IMR-90 (cell line): ENCODE results near the gene ACTRT2. TPM values are rescaled to one million over a fixed set of nuclear protein-coding genes. Genes with fewer than 3 reads are reported as not detected.

Experiments
- ATAC-seq: fragments of 200-7000 bp; cut with Tn5 transposase; 2 replicates; pipeline ENCODE4 v1.9.1; 2020; ENCODE audit warnings: low read depth, mild to moderate bottlenecking, moderate library complexity
- BruUV-seq: library from RNA; stranded (reverse); fragments of 400-500 nt; replicated peaks from 2 replicates; lab custom pipeline; 2021; lab: Mats Ljungman, UMichigan
- CTCF ChIA-PET: fragments of 300-600 bp; formaldehyde crosslinking; extraction: SDS; loops from one replicate; lab custom pipeline; 2021; ENCODE audit warnings: antibody characterized with exemption; lab: Yijun Ruan, JAX
- POLR2A ChIA-PET: fragments of 300-600 bp; sonication (Branson Sonifier 250); formaldehyde crosslinking; loops from one replicate; lab custom pipeline; 2022; ENCODE audit warnings: antibody characterized with exemption; ENCODE audit not compliant: unreplicated experiment; lab: Charles Lee
- DNase-seq: peaks from one replicate; pipeline ENCODE4 v3.0.0; 2013
- H2AFZ ChIP-seq: replicated peaks from 2 replicates; pipeline ENCODE3; 2013; ENCODE audit warnings: low read length, mild to moderate bottlenecking; ENCODE audit not compliant: poor library complexity
- H2AK5ac ChIP-seq: 2 replicates; pipeline ENCODE4 v1.6.1; 2013; ENCODE audit warnings: low read depth, low read length, inconsistent platforms
- H2AK9ac ChIP-seq: replicated peaks from 2 replicates; pipeline ENCODE3; 2013; ENCODE audit warnings: mild to moderate bottlenecking, low read depth, low read length, moderate library complexity; ENCODE audit not compliant: poor library complexity
- H2BK120ac ChIP-seq: 2 replicates; pipeline ENCODE4 v1.6.1; 2013; ENCODE audit warnings: low read depth, low read length, inconsistent platforms
- H2BK15ac ChIP-seq: 3 replicates; pipeline ENCODE4 v1.6.1; 2013; ENCODE audit warnings: low read depth, low read length, inconsistent platforms
- H2BK20ac ChIP-seq: 2 replicates; pipeline ENCODE4 v1.6.1; 2013; ENCODE audit warnings: low read depth, mild to moderate bottlenecking, inconsistent platforms, low read length, moderate library complexity
- H2BK5ac ChIP-seq: 2 replicates; pipeline ENCODE4 v1.6.1; 2013; ENCODE audit warnings: mild to moderate bottlenecking, low read depth, low read length, inconsistent platforms; ENCODE audit not compliant: poor library complexity, severe bottlenecking
- H3K14ac ChIP-seq: replicated peaks from 2 replicates; pipeline ENCODE4 v1.6.1; 2013; ENCODE audit warnings: low read depth, low read length, inconsistent platforms
- H3K18ac ChIP-seq: 2 replicates; pipeline ENCODE4 v1.6.1; 2013; ENCODE audit warnings: low read depth, low read length, control low read depth
- H3K23ac ChIP-seq: 2 replicates; pipeline ENCODE4 v1.6.1; 2013; ENCODE audit warnings: low read depth, low read length, inconsistent platforms
- H3K27ac ChIP-seq: 2 replicates; pipeline ENCODE4 v1.5.1; 2013; ENCODE audit warnings: mild to moderate bottlenecking, control low read depth, low read length; ENCODE audit not compliant: insufficient read depth
- H3K27me3 ChIP-seq: 2 replicates; pipeline ENCODE4 v1.6.1; 2013; ENCODE audit warnings: low read length; ENCODE audit not compliant: control insufficient read depth, insufficient read depth
- H3K36me3 ChIP-seq: 2 replicates; pipeline ENCODE4 v1.6.1; 2013; ENCODE audit warnings: low read length, mixed read lengths; ENCODE audit not compliant: control insufficient read depth, insufficient read depth
- H3K4ac ChIP-seq: 2 replicates; pipeline ENCODE4 v1.6.1; 2013; ENCODE audit warnings: low read depth, low read length, inconsistent platforms
- H3K4me1 ChIP-seq: 2 replicates; pipeline ENCODE4 v1.6.1; 2013; ENCODE audit warnings: low read length, mixed read lengths; ENCODE audit not compliant: control insufficient read depth, insufficient read depth
- H3K4me2 ChIP-seq: 2 replicates; pipeline ENCODE4 v1.6.1; 2013; ENCODE audit warnings: low read depth, mild to moderate bottlenecking, control low read depth, low read length, moderate library complexity
- H3K4me3 ChIP-seq: 2 replicates; pipeline ENCODE4 v1.5.1; 2013; ENCODE audit warnings: low read depth, mild to moderate bottlenecking, control low read depth, low read length, moderate library complexity; ENCODE audit not compliant: insufficient read depth
- H3K56ac ChIP-seq: 2 replicates; pipeline ENCODE4 v1.6.1; 2013; ENCODE audit warnings: low read length, inconsistent platforms; ENCODE audit not compliant: insufficient read depth; ENCODE audit errors: extremely low read depth
- H3K79me1 ChIP-seq, 2 experiments: 2 replicates each; pipeline ENCODE4 v1.6.1; 2013; ENCODE audit warnings: low read length in 2 of 2, inconsistent platforms in 1 of 2, low read depth in 1 of 2
- H3K9ac ChIP-seq: 2 replicates; pipeline ENCODE4 v1.6.1; 2013; ENCODE audit warnings: low read depth, low read length, control low read depth
- H3K9me1 ChIP-seq: 2 replicates; pipeline ENCODE4 v1.6.1; 2013; ENCODE audit warnings: low read length, inconsistent platforms; ENCODE audit not compliant: insufficient read depth
- H3K9me3 ChIP-seq: 2 replicates; pipeline ENCODE4 v1.6.1; 2013; ENCODE audit warnings: low read length; ENCODE audit not compliant: control insufficient read depth, insufficient read depth
- H4K20me1 ChIP-seq: 2 replicates; pipeline ENCODE4 v1.6.1; 2013; ENCODE audit warnings: low read length, inconsistent platforms; ENCODE audit not compliant: insufficient read depth
- H4K5ac ChIP-seq: 2 replicates; pipeline ENCODE4 v1.6.1; 2013; ENCODE audit warnings: mild to moderate bottlenecking, low read depth, low read length, control low read depth
- H4K8ac ChIP-seq, 2 experiments: 2 replicates each; pipeline ENCODE4 v1.6.1; 2013; ENCODE audit warnings: low read depth in 2 of 2, low read length in 2 of 2, control low read depth in 1 of 2, inconsistent platforms in 1 of 2
- H4K91ac ChIP-seq: 2 replicates; pipeline ENCODE4 v1.6.1; 2013; ENCODE audit warnings: low read depth, low read length, inconsistent platforms; ENCODE audit not compliant: insufficient read depth
- CEBPB ChIP-seq: IDR thresholded peaks from 2 replicates; pipeline ENCODE4 v1.6.1; 2012; ENCODE audit warnings: low read depth, low read length, improper control_type of control experiment
- ELK1 ChIP-seq: fragments of 150-350 bp; IDR thresholded peaks from 2 replicates; pipeline ENCODE4 v1.6.1; 2016; ENCODE audit warnings: low read depth, mild to moderate bottlenecking, low read length, moderate library complexity, borderline replicate concordance
- MAZ ChIP-seq: IDR thresholded peaks from 2 replicates; pipeline ENCODE4 v1.6.1; 2012; ENCODE audit warnings: low read depth, mild to moderate bottlenecking, low read length, improper control_type of control experiment, moderate library complexity, borderline replicate concordance
- NFE2L2 ChIP-seq: fragments of 150-350 bp; IDR thresholded peaks from 2 replicates; pipeline ENCODE4 v1.6.1; 2016; ENCODE audit warnings: low read depth, mild to moderate bottlenecking, low read length
- RFX5 ChIP-seq: IDR thresholded peaks from 2 replicates; pipeline ENCODE4 v1.8.0; 2012; ENCODE audit warnings: low read depth, mild to moderate bottlenecking, low read length, moderate library complexity
- USF2 ChIP-seq: fragments of 150-350 bp; IDR thresholded peaks from 2 replicates; pipeline ENCODE4 v1.6.1; 2017; ENCODE audit warnings: mild to moderate bottlenecking, antibody characterized with exemption, low read length, low read depth
- WGBS, 2 experiments: methylation state at CpG; one replicate each; pipeline versions ENCODE4 v1.1.5 to v1.1.7; 2013; ENCODE audit warnings: missing lambda C conversion rate in 2 of 2; ENCODE audit not compliant: insufficient read length in 1 of 2; ENCODE audit errors: extremely low coverage in 2 of 2; 5-methylcytosine and 5-hydroxymethylcytosine counted together
- dilution Hi-C: fragments of 300-500 bp; cut with HindIII; formaldehyde crosslinking; loops from one replicate; pipeline ENCODE4 v1.14.3; 2018; ENCODE audit warnings: low sequenced_read_pairs; ENCODE audit not compliant: unreplicated experiment
- in situ Hi-C: fragments of 300-500 bp; cut with MboI; formaldehyde crosslinking; loops from 3 replicates; pipeline ENCODE4 v1.14.3; 2019; ENCODE audit warnings: low sequenced_read_pairs, inconsistent platforms, mixed read lengths
- intact Hi-C: fragments of 100-400 bp; cut with micrococcal nuclease; formaldehyde crosslinking; loops from 2 replicates; pipeline ENCODE4 v1.10.0; 2022
- polyA plus RNA-seq, 3 experiments: library from polyadenylated mRNA; depleted of rRNA; stranded (reverse); fragments of >200 nt; gene quantifications; 2 replicates each; pipeline ENCODE4 v1.2.3, GENCODE V29; 2012; ENCODE audit warnings: low replicate concordance in 1 of 3
- total RNA-seq: library from RNA; depleted of rRNA; stranded (reverse); fragments of >200 nt; gene quantifications from 2 replicates; pipeline ENCODE4 v1.2.3, GENCODE V29; 2012

ACTRT2 gene
- total and polyA plus RNA-seq, 2 of the 4 experiments (the other 2 are of a cell fraction), result not detected

GRCh38 chr1:3022976-3023375 is 1.7 kb downstream of the ACTRT2 start:
- CTCF ChIA-PET, result no interaction called here
- Histone ChIP-seq H4K8ac (no peak overlapping the region), H2BK15ac (no peak overlapping the region), H3K9ac (no peak overlapping the region), H3K9me3 (peaks cover 61% of the 10 kb centered on the region), H3K4ac (no peak overlapping the region), H4K91ac (no peak overlapping the region), H2BK20ac (no peak overlapping the region), H2AFZ (no peak overlapping the region), H4K20me1 (no peaks in the 10 kb centered on the region), H3K23ac (no peak overlapping the region), H3K4me1 (no peaks in the 10 kb centered on the region), H2BK5ac (no peak overlapping the region), H4K5ac (no peak overlapping the region), H3K79me1 (no peaks in the 10 kb centered on the region), H3K4me2 (no peak overlapping the region), H2BK120ac (no peak overlapping the region), H3K56ac (no peak overlapping the region), H3K4me3 (no peak overlapping the region), H3K14ac (no peak overlapping the region), H3K9me1 (no peaks in the 10 kb centered on the region), H2AK9ac (no peak overlapping the region), H3K27me3 (no peaks in the 10 kb centered on the region), H3K36me3 (no peaks in the 10 kb centered on the region), H2AK5ac (no peak overlapping the region), H3K18ac (no peak overlapping the region), H3K27ac (no peak overlapping the region)
- no TSS peak for BruUV-seq
- no peak for TF ChIP-seq ELK1
- TF ChIP-seq MAZ, result no peak
- TF ChIP-seq NFE2L2, result no peak
- no peak for TF ChIP-seq CEBPB
- no peak for TF ChIP-seq USF2
- no peak for TF ChIP-seq RFX5
- 53% methylated on average over 3 of the region's 14 CpGs; no CpG with 5 or more reads in 1 of the 2 experiments for WGBS, 2 experiments
- intact Hi-C loops (no loop called here), in situ Hi-C loops (no loop called here), dilution Hi-C loops (no loop called here)
- POLR2A ChIA-PET, result no interaction called here
- no peak for ATAC-seq
- no peak for DNase-seq
